Right lobe of liver (tissue), 6 donors: ENCODE results near the gene EEF1AKMT3. TPM values are rescaled to one million over a fixed set of nuclear protein-coding genes. Genes with fewer than 3 reads are reported as not detected.

Experiments used
- ATAC-seq, 4 donors: fragments of 200-7000 bp; cut with Tn5 transposase; one replicate each; pipeline ENCODE4 v1.9.1; 2020; ENCODE audit warnings: mild to moderate bottlenecking in 4 of 4, moderate library complexity in 4 of 4
- DNase-seq, 3 donors: peaks; one replicate each; pipeline ENCODE4 v3.0.0-alpha.2; 2020
- H3K27ac ChIP-seq, 3 donors: fragments of 200-600 bp; one replicate each; pipeline ENCODE4 v1.8.0; 2022
- H3K27me3 ChIP-seq, 2 donors: fragments of 200-600 bp; one replicate each; pipeline ENCODE4 v1.8.0; 2022
- H3K36me3 ChIP-seq, 4 donors: fragments of 200-600 bp; sonication (generic) in 1 of 4; one replicate each; pipeline versions ENCODE4 v1.5.1 to v1.8.0; 2017 to 2022; ENCODE audit warnings: control low read depth in 1 of 4
- H3K4me1 ChIP-seq, 4 donors: fragments of 200-600 bp; sonication (generic) in 1 of 4; one replicate each; pipeline versions ENCODE4 v1.5.1 to v1.8.0; 2017 to 2022; ENCODE audit warnings: control low read depth in 1 of 4
- H3K4me3 ChIP-seq, 3 donors: fragments of 200-600 bp; one replicate each; pipeline ENCODE4 v1.8.0; 2022
- H3K9me3 ChIP-seq, 4 donors: fragments of 200-600 bp; sonication (generic) in 1 of 4; one replicate each; pipeline versions ENCODE4 v1.5.1 to v1.8.0; 2017 to 2022; ENCODE audit warnings: control low read depth in 1 of 4
- CTCF ChIP-seq, 4 donors: fragments of 200-600 bp in 3 of 4; fragments of 450-650 bp in 1 of 4; IDR thresholded peaks; one replicate each; pipeline versions ENCODE4 v1.5.1 to v1.8.0; 2016 to 2022; ENCODE audit warnings: antibody characterized with exemption in 4 of 4, mild to moderate bottlenecking in 2 of 4
- POLR2A ChIP-seq: fragments of 450-650 bp; IDR thresholded peaks from one replicate; pipeline ENCODE4 v1.6.1; 2017; ENCODE audit warnings: antibody characterized with exemption, mild to moderate bottlenecking
- WGBS: methylation state at CpG from one replicate; pipeline ENCODE4 v1.1.6; 2018; ENCODE audit warnings: low coverage, low lambda C conversion rate; ENCODE audit not compliant: insufficient coverage; ENCODE audit errors: missing lambda C conversion rate; 5-methylcytosine and 5-hydroxymethylcytosine counted together
- intact Hi-C, 2 donors: fragments of 100-400 bp; cut with DNase I; formaldehyde crosslinking; loops; one replicate each; pipeline versions ENCODE4 v1.11.2 to v1.14.1; 2022
- total RNA-seq, 6 experiments: library from RNA; depleted of rRNA in 2 of 6; stranded (reverse); fragments of >200 nt in 2 of 6; fragmentation: NEBNext Ultra II Directional in 3 of 6; extraction: Animal tissue kit (Norgen Biotek cat#: 25700) in 3 of 6; gene quantifications; one replicate each; pipeline versions ENCODE4 v1.1.0 to v1.2.4, GENCODE V29; 2016 to 2023
- donor health status: DM: no; HTN: yes; CAD: no.
- donor health status: DM: no; HTN: no; CAD: no.
- donor health status: DM: no; HTN: no; CAD: no.
- donor health status: DM: no; HTN: yes; CAD: no.
- donor health status: DM: no; HTN: yes; CAD: no.

EEF1AKMT3 gene
- total RNA-seq, 6 experiments from 2014 or later: 3.2 to 5.5 (median 3.7) TPM

DNA sequence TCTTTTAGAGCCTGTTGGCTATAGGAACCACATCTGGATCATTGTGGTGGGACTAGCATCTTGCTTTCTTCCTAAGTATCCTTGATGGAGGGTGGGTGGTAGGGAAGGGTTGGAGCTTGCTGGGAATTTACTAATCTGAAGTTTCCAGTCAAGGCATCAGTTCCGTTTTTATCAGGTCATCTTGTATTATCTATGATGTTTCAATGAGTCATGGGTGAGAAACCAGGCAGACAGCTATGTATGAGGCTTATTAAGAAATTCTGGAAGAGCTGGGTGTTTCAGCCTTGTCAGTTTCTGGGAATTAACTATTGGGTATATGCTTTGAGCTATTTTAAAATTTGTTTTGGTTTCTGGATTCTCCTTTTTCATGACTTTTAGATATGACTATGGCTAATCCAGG is 21.5 kb downstream of the EEF1AKMT3 start:
- no peak for TF ChIP-seq CTCF (IDR thresholded peaks at IDR 0.05)
- TF ChIP-seq POLR2A: no peak
- DNase-seq (no peak), ATAC-seq (peak in 1 of 4 donors; percentile 56)
- peaks cover 0 to 58% (median 21%) of the 10 kb centered on the region in 4 donors for H3K36me3 ChIP-seq
- WGBS: 21% methylated on average over 1 of the region's 1 CpG
- H3K9me3 ChIP-seq: no peaks in the 10 kb centered on the region
- no peaks in the 10 kb centered on the region for H3K4me1 ChIP-seq
- intact Hi-C loops: no loop called here
- H3K27me3 ChIP-seq: no peaks in the 10 kb centered on the region
- no peak overlapping the region for H3K27ac ChIP-seq
- H3K4me3 ChIP-seq: no peak overlapping the region

DNA sequence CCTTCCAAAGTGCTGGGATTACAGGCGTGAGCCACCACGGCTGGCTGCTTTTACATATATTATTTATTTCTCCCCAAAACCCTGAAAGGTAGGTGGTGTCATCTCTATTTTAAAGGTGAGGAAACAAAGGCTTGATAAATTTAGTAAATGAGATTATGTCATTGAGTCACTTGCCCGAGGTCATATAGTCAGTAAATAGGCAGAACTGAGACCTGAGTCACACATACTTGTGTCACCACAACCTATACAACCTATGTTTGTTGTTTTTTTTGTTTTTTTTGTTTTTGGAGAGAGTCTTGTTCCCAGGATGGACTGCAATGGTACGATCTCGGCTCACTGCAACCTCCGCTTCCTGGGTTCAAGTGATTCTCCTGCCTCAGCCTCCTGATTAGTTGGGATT is 22.9 kb downstream of the EEF1AKMT3 start:
- no peaks in the 10 kb centered on the region for H3K27me3 ChIP-seq
- peaks cover 0 to 62% (median 27%) of the 10 kb centered on the region in 4 donors for H3K36me3 ChIP-seq
- 92% methylated on average over 5 of the region's 6 CpGs for WGBS
- intact Hi-C loops: no loop called here
- no peaks in the 10 kb centered on the region for H3K9me3 ChIP-seq
- TF ChIP-seq CTCF (IDR thresholded peaks at IDR 0.05) (no peak), POLR2A (no peak)
- no peak for ATAC-seq
- DNase-seq: no peak
- no peaks in the 10 kb centered on the region for H3K4me1 ChIP-seq
- H3K4me3 ChIP-seq: no peak overlapping the region
- H3K27ac ChIP-seq: no peak overlapping the region

- Histone ChIP-seq H3K4me3 (no peak overlapping the region), H3K4me1 (no peaks in the 10 kb centered on the region), H3K36me3 (peaks cover 0 to 74% (median 30%) of the 10 kb centered on the region in 4 donors), H3K27ac (no peak overlapping the region), H3K9me3 (no peaks in the 10 kb centered on the region), H3K27me3 (no peaks in the 10 kb centered on the region)
- TF ChIP-seq POLR2A: no peak
- ATAC-seq: no peak
- intact Hi-C loops: no loop called here
- no peak for DNase-seq
- WGBS: 100% methylated on average over 1 of the region's 1 CpG
Measured at GRCh38 chr12:57796996-57797395, 24.6 kb downstream of the EEF1AKMT3 start.

- TF ChIP-seq CTCF (IDR thresholded peaks at IDR 0.05) (no peak), POLR2A (no peak)
- intact Hi-C loops: no loop called here
- Histone ChIP-seq H3K4me1 (no peaks in the 10 kb centered on the region), H3K27ac (no peak overlapping the region), H3K4me3 (no peak overlapping the region), H3K9me3 (no peaks in the 10 kb centered on the region), H3K36me3 (peaks cover 0 to 74% (median 27%) of the 10 kb centered on the region in 4 donors), H3K27me3 (no peaks in the 10 kb centered on the region)
- DNase-seq (no peak), ATAC-seq (no peak)
- WGBS: 100% methylated on average over 1 of the region's 1 CpG
Measured at GRCh38 chr12:57797933-57798332, 25.5 kb downstream of the EEF1AKMT3 start.

- no peak overlapping the region for H3K4me3 ChIP-seq
- no CpG with 5 or more reads among the region's 3 CpGs for WGBS
- H3K27me3 ChIP-seq: no peaks in the 10 kb centered on the region
- ATAC-seq (no peak), DNase-seq (no peak)
- H3K9me3 ChIP-seq: no peaks in the 10 kb centered on the region
- intact Hi-C loops: loop anchor here in 1 of 2 donors (10.0 kb wide), 1 partner anchor 104 kb away; no protein-coding TSS in a partner anchor
- peaks cover 0 to 64% (median 23%) of the 10 kb centered on the region in 4 donors for H3K36me3 ChIP-seq
- H3K4me1 ChIP-seq: no peaks in the 10 kb centered on the region
- H3K27ac ChIP-seq: no peak overlapping the region
- TF ChIP-seq POLR2A (no peak), CTCF (IDR thresholded peaks at IDR 0.05) (no peak)
Measured at GRCh38 chr12:57800965-57801364, 28.6 kb downstream of the EEF1AKMT3 start.
